Stomach (tissue), 9 donors: ENCODE measurements around the gene TSHZ2. TPM values are rescaled to one million over a fixed set of nuclear protein-coding genes. Genes with fewer than 3 reads are reported as not detected.

Experiments
- DNase-seq, 2 donors: peaks; one replicate each; pipeline versions ENCODE4 v3.0.0 to v3.0.0-alpha.2; 2013 to 2019
- H3K27ac ChIP-seq, 5 donors: fragments of 200-600 bp in 4 of 5; sonication (generic) in 4 of 5; one replicate each; pipeline ENCODE4 v1.5.1; 2013 to 2019; ENCODE audit warnings: mild to moderate bottlenecking in 1 of 5, moderate library complexity in 1 of 5
- H3K27me3 ChIP-seq, 3 donors: fragments of 200-600 bp; sonication (generic); one replicate each; pipeline ENCODE4 v1.5.1; 2017 to 2019; ENCODE audit warnings: mixed run types in 1 of 3
- H3K36me3 ChIP-seq, 4 donors: fragments of 200-600 bp; sonication (generic); 1 replicate in 3 of 4; 2 replicates in 1 of 4; pipeline ENCODE4 v1.5.1; 2016 to 2019
- H3K4me1 ChIP-seq, 4 donors: fragments of 200-600 bp; sonication (generic); one replicate each; pipeline ENCODE4 v1.5.1; 2016 to 2019
- H3K4me3 ChIP-seq, 4 donors: fragments of 200-600 bp; sonication (generic) in 3 of 4; one replicate each; pipeline ENCODE4 v1.5.1; 2016 to 2019; ENCODE audit warnings: mild to moderate bottlenecking in 1 of 4
- H3K9me3 ChIP-seq, 4 donors: fragments of 200-600 bp; sonication (generic); one replicate each; pipeline ENCODE4 v1.5.1; 2016 to 2019
- EP300 ChIP-seq: sonication (generic); formaldehyde crosslinking; IDR thresholded peaks from one replicate; pipeline ENCODE4 v1.6.1; 2017; ENCODE audit warnings: antibody characterized with exemption
- POLR2A ChIP-seq, 4 donors: fragments of 450-650 bp; IDR thresholded peaks; one replicate each; pipeline ENCODE4 v1.6.1; 2016; ENCODE audit warnings: antibody characterized with exemption in 4 of 4, control low read depth in 2 of 4, mild to moderate bottlenecking in 1 of 4, moderate library complexity in 1 of 4
- POLR2AphosphoS5 ChIP-seq, 3 donors: sonication (generic); formaldehyde crosslinking; IDR thresholded peaks; one replicate each; pipeline ENCODE4 v1.6.1; 2016; ENCODE audit warnings: antibody characterized with exemption in 3 of 3
- WGBS, 5 donors: extraction: QIAGEN DNeasy Blood & Tissue Kit in 3 of 5; methylation state at CpG; one replicate each; pipeline versions ENCODE4 v1.1.5 to v1.1.7; 2013 to 2018; 5-methylcytosine and 5-hydroxymethylcytosine counted together
- intact Hi-C: fragments of 100-400 bp; cut with DNase I; formaldehyde crosslinking; loops from one replicate; pipeline ENCODE4 v1.15.1; 2023; ENCODE audit warnings: low total_unique reads
- polyA plus RNA-seq, 3 donors: library from polyadenylated mRNA; stranded (reverse); fragments of 200-250 nt; gene quantifications; one replicate each; pipeline ENCODE4 v1.2.3, GENCODE V29; 2013
- total RNA-seq, 5 donors: library from RNA; depleted of rRNA; stranded (reverse); fragments of >200 nt; gene quantifications; one replicate each; pipeline versions ENCODE4 v1.1.0 to v1.2.3, GENCODE V29; 2014 to 2016
- TF ChIP-seq, protein P1 (sequence below), 7 experiments: fragments of 450-650 bp in 4 of 7; fragments of 200-600 bp in 3 of 7; sonication (generic) in 3 of 7; IDR thresholded peaks; one replicate each; pipeline ENCODE4 v1.5.1; 2016 to 2019; ENCODE audit warnings: antibody characterized with exemption in 7 of 7, control low read depth in 2 of 7, mild to moderate bottlenecking in 1 of 7
- donor health status: healthy with polysubstance abuse.
- donor health status: Bipolar disorder and iron deficiency.
- donor health status: healthy.

Gene TSHZ2
- total and polyA plus RNA-seq, 8 donors = 2.9 to 20.5 (median 5.8) TPM

DNA sequence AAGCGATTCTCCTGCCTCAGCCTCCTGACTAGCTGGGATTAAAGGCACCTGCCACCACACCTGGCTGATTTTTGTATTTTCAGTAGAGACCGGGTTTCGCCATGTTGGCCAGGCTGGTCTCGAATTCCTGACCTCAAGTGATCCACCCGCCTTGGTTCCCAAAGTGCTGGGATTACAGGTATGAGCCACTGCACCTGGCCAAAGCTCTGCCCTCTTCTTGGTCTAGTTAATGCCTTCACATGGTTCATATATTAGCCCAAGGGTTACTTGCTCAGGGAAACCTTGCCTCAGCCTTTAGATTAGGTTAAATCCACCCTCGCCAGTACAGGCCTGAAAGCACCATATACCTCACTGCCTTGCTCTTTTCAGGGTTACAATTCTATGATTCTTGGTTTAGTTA lies 26.1 kb downstream of the TSHZ2 start:
- no peak for DNase-seq
- Histone ChIP-seq H3K9me3 (no peaks in the 10 kb centered on the region), H3K4me1 (peaks cover 0 to 6% (median 0%) of the 10 kb centered on the region in 4 donors), H3K36me3 (no peaks in the 10 kb centered on the region), H3K4me3 (no peak overlapping the region), H3K27me3 (no peaks in the 10 kb centered on the region), H3K27ac (no peak overlapping the region)
- WGBS, 5 donors = 91 to 97% (median 93%) methylated on average over 6 of the region's 6 CpGs
- TF ChIP-seq POLR2AphosphoS5 (IDR thresholded peaks at IDR 0.05) (no peak), EP300 (no peak), POLR2A (IDR thresholded peaks at IDR 0.05) (no peak)
- TF ChIP-seq, protein P1, sequence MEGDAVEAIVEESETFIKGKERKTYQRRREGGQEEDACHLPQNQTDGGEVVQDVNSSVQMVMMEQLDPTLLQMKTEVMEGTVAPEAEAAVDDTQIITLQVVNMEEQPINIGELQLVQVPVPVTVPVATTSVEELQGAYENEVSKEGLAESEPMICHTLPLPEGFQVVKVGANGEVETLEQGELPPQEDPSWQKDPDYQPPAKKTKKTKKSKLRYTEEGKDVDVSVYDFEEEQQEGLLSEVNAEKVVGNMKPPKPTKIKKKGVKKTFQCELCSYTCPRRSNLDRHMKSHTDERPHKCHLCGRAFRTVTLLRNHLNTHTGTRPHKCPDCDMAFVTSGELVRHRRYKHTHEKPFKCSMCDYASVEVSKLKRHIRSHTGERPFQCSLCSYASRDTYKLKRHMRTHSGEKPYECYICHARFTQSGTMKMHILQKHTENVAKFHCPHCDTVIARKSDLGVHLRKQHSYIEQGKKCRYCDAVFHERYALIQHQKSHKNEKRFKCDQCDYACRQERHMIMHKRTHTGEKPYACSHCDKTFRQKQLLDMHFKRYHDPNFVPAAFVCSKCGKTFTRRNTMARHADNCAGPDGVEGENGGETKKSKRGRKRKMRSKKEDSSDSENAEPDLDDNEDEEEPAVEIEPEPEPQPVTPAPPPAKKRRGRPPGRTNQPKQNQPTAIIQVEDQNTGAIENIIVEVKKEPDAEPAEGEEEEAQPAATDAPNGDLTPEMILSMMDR (IDR thresholded peaks at IDR 0.05) = no peak
- intact Hi-C loops = no loop called here

DNA sequence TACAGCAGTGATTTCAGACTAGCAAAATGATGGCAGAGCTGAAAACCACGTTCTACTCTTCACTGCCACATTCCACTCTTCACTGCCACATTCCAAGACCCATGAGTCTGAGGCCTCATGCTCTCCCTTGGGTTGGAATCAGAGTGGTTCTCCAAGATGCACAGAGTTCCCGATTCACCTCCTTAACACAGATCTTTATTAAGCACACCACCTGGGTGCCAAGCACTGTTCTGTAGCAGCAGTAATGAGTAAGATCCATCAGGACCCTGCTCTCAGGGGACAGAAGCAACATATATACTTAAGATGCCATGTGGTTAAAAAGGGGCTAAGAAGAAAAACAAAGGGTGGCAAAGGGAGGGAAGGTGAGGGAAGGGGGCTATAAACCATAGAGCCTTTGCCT lies 26.9 kb downstream of the TSHZ2 start:
- H3K4me1 ChIP-seq = no peaks in the 10 kb centered on the region
- no peak overlapping the region for H3K27ac ChIP-seq
- intact Hi-C loops = no loop called here
- 66 to 90% (median 85%) methylated on average over 2 of the region's 2 CpGs for WGBS, 5 donors
- H3K9me3 ChIP-seq = no peaks in the 10 kb centered on the region
- TF ChIP-seq POLR2AphosphoS5 (IDR thresholded peaks at IDR 0.05) (no peak), POLR2A (IDR thresholded peaks at IDR 0.05) (no peak), EP300 (no peak)
- TF ChIP-seq, protein P1 (IDR thresholded peaks at IDR 0.05) = no peak
- H3K4me3 ChIP-seq = no peak overlapping the region
- H3K27me3 ChIP-seq = no peaks in the 10 kb centered on the region
- H3K36me3 ChIP-seq = no peaks in the 10 kb centered on the region
- no peak for DNase-seq

DNA sequence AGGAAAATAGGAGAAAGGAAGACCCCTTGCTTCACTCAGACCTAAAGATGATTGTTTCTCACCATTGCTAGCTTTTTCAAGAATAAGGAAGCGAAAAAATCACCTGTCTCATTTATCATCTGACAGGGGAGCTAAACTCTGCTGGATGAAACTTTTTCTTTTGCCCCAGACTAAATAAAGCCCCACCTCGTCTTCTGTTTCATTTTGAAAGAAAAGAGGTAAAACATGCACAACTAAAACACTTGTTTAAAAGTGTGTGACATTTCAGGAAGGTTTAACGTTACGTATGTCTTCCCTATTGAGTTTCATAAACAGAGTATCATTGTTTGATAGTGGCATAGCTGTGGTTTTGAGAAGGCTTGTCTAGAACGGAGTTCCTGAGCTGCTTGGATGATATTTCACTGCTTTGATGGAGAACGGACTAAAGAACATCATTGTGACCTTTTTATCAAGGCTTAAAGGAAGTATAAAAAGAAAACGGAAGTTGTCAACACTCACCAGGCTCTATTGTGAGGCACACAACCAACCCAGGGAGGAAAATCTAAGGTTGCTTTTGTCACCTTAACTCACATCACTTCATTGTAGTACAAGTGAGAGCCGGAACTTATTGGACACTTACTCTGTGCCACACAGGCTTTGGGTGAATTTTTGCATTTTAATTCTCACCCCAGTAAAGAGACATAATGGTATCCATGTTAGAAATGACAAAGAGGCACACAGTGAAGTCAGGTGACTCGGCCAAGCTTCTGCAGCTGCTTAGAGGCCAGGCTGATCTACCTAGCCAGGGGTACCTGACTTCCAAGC lies 29.5 kb downstream of the TSHZ2 start:
- intact Hi-C loops = no loop called here
- H3K36me3 ChIP-seq = no peaks in the 10 kb centered on the region
- H3K4me1 ChIP-seq = no peaks in the 10 kb centered on the region
- no peak for DNase-seq
- H3K9me3 ChIP-seq = no peaks in the 10 kb centered on the region
- no peaks in the 10 kb centered on the region for H3K27me3 ChIP-seq
- no peak for TF ChIP-seq POLR2A (IDR thresholded peaks at IDR 0.05)
- TF ChIP-seq, protein P1 (IDR thresholded peaks at IDR 0.05) = no peak
- no peak for TF ChIP-seq EP300
- no peak for TF ChIP-seq POLR2AphosphoS5 (IDR thresholded peaks at IDR 0.05)
- H3K4me3 ChIP-seq = no peak overlapping the region
- 39 to 54% (median 46%) methylated on average over 9 of the region's 9 CpGs for WGBS, 5 donors
- peak overlapping the region in 2 of 5 donors; percentile 36 to 41 for H3K27ac ChIP-seq

DNA sequence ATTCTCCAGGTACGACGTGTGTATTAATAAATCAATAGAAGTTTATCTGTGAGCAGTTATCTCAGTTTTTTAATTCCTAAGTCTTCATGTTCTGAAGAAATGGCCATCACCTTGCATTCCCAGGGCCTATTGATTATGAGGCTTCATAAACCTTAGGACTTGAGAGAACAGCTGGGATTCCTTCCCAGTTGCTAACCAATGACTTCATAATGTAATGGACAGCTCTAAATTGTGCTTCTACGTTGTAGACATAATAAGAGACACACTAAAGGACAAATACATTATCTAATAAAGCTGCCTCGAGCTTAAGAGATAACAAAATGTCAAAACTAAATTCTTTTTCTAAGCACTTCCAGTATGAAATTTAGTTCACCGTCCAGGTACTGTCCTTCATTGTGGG lies 30.6 kb downstream of the TSHZ2 start:
- TF ChIP-seq POLR2AphosphoS5 (IDR thresholded peaks at IDR 0.05) = no peak
- no peak for TF ChIP-seq POLR2A (IDR thresholded peaks at IDR 0.05)
- TF ChIP-seq EP300 = no peak
- TF ChIP-seq, protein P1 (IDR thresholded peaks at IDR 0.05) = no peak
- H3K4me1 ChIP-seq = no peaks in the 10 kb centered on the region
- 64 to 71% (median 69%) methylated on average over 5 of the region's 5 CpGs for WGBS, 5 donors
- H3K27ac ChIP-seq = no peak overlapping the region
- no peak for DNase-seq
- no peak overlapping the region for H3K4me3 ChIP-seq
- intact Hi-C loops = no loop called here
- H3K27me3 ChIP-seq = no peaks in the 10 kb centered on the region
- no peaks in the 10 kb centered on the region for H3K36me3 ChIP-seq
- no peaks in the 10 kb centered on the region for H3K9me3 ChIP-seq
